Measurements from ENCODE around the gene NUCKS1.

DNA sequence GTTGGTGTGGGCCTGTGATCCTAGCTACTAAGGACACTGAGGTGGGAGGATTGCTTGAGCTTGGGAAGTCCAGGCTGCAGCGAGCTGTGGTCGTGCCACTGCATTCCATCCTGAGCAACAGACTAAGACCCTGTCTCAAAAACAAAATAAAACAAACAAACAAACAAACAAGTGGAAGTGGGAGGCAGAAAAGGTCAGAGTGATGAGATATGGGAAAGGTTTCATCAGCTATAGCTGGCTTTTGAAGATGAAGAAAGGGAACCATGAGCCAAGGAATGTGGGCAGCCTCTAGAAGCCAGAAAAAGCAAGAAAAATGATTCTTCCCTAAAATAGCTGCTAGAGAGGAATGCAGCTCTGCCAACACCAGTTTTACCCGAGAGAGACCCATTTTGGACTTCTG, 10.6 kb upstream of the NUCKS1 start:
- TF ChIP-seq, protein P1, sequence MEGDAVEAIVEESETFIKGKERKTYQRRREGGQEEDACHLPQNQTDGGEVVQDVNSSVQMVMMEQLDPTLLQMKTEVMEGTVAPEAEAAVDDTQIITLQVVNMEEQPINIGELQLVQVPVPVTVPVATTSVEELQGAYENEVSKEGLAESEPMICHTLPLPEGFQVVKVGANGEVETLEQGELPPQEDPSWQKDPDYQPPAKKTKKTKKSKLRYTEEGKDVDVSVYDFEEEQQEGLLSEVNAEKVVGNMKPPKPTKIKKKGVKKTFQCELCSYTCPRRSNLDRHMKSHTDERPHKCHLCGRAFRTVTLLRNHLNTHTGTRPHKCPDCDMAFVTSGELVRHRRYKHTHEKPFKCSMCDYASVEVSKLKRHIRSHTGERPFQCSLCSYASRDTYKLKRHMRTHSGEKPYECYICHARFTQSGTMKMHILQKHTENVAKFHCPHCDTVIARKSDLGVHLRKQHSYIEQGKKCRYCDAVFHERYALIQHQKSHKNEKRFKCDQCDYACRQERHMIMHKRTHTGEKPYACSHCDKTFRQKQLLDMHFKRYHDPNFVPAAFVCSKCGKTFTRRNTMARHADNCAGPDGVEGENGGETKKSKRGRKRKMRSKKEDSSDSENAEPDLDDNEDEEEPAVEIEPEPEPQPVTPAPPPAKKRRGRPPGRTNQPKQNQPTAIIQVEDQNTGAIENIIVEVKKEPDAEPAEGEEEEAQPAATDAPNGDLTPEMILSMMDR (IDR thresholded peaks at IDR 0.05; ENCODE audit: insufficient read depth, low read length, poor library complexity, severe bottlenecking), result no peak
- no peak for TF ChIP-seq EZH2phosphoT487 (conservative IDR thresholded peaks at IDR 0.05; ENCODE audit: low read length)
